Mucosa of descending colon (tissue), 3 donors: ENCODE data around the gene FABP3. TPM values are rescaled to one million over a fixed set of nuclear protein-coding genes. Genes with fewer than 3 reads are reported as not detected.

Experiments used
- ATAC-seq: fragments of 200-7000 bp; cut with Tn5 transposase; one replicate; pipeline ENCODE4 v1.9.1; 2020; ENCODE audit warnings: mild to moderate bottlenecking, moderate library complexity
- DNase-seq, 3 donors: peaks; one replicate each; pipeline ENCODE4 v3.0.0-alpha.2; 2020
- H3K36me3 ChIP-seq: fragments of 200-600 bp; one replicate; pipeline ENCODE4 v1.8.0; 2021; ENCODE audit warnings: low read depth, mild to moderate bottlenecking
- H3K4me1 ChIP-seq: fragments of 200-600 bp; one replicate; pipeline ENCODE4 v1.8.0; 2021; ENCODE audit warnings: low read depth, mild to moderate bottlenecking
- H3K4me3 ChIP-seq: fragments of 200-600 bp; one replicate; pipeline ENCODE4 v1.8.0; 2021; ENCODE audit warnings: mild to moderate bottlenecking
- H3K9me3 ChIP-seq: fragments of 200-600 bp; one replicate; pipeline ENCODE4 v1.8.0; 2021; ENCODE audit warnings: mild to moderate bottlenecking
- intact Hi-C, 2 donors: fragments of 100-400 bp; cut with DNase I in 1 of 2; cut with micrococcal nuclease in 1 of 2; formaldehyde crosslinking; loops; one replicate each; pipeline versions ENCODE4 v1.11.0 to v1.11.1; 2022; cut with DNase I, micrococcal nuclease
- total RNA-seq, 3 donors: library from RNA; stranded (reverse); fragmentation: NEBNext Ultra II Directional in 2 of 3; extraction: Animal tissue kit (Norgen Biotek cat#: 25700) in 2 of 3; gene quantifications; one replicate each; pipeline versions ENCODE4 v1.2.1 to v1.2.4, GENCODE V29; 2021 to 2023
- TF ChIP-seq, protein P1 (sequence below): fragments of 200-600 bp; IDR thresholded peaks from one replicate; pipeline ENCODE4 v1.8.0; 2022; ENCODE audit warnings: antibody characterized with exemption, mild to moderate bottlenecking
- donor health status: DM: no; HTN: no; CAD: no; lungs with moderate emphysema.
- donor health status: DM: no; HTN: no; CAD: no.
- donor health status: DM: no; HTN: yes; CAD: no.

Gene FABP3
- total RNA-seq, 3 donors from 2014 or later: 5.6 to 7.8 (median 7.1) TPM

DNA sequence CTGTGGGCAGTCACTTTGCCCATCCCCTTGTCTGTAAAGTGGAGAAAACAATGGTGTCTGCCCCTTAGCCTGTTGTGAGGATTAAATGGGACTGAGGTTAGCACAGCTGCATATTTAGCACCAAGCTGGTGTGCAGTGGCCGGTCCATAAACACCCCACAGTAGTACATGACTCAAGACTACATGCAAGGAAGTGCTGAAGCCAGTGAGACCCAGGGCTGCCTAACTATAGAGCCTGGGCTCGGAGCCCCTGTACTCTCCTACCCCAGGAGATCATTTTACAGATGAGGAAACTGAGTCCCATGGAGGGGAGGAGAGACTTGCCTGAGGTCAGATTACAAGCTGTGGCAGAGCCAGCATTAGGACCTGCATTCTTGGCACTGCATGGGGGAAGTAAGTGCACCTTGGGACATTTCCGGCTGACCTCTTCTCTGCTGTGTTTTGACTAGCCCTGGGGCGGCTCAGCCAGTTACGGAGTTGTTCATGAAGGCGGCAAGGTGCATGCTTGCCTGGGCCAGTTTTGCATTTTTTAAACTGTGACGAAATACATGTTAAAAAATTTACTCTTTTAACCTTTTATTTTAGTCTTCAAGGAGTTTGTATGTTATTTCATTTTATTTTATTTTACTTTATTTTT is 43.3 kb upstream of the FABP3 start:
- H3K4me1 ChIP-seq: peaks cover 12% of the 10 kb centered on the region
- intact Hi-C loops: no loop called here
- no peaks in the 10 kb centered on the region for H3K36me3 ChIP-seq
- H3K9me3 ChIP-seq: no peaks in the 10 kb centered on the region
- H3K4me3 ChIP-seq: no peak overlapping the region
- TF ChIP-seq, protein P1, sequence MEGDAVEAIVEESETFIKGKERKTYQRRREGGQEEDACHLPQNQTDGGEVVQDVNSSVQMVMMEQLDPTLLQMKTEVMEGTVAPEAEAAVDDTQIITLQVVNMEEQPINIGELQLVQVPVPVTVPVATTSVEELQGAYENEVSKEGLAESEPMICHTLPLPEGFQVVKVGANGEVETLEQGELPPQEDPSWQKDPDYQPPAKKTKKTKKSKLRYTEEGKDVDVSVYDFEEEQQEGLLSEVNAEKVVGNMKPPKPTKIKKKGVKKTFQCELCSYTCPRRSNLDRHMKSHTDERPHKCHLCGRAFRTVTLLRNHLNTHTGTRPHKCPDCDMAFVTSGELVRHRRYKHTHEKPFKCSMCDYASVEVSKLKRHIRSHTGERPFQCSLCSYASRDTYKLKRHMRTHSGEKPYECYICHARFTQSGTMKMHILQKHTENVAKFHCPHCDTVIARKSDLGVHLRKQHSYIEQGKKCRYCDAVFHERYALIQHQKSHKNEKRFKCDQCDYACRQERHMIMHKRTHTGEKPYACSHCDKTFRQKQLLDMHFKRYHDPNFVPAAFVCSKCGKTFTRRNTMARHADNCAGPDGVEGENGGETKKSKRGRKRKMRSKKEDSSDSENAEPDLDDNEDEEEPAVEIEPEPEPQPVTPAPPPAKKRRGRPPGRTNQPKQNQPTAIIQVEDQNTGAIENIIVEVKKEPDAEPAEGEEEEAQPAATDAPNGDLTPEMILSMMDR: no peak
- ATAC-seq (peak; percentile 42), DNase-seq (peak in 2 of 3 donors; percentile 61 to 74)

DNA sequence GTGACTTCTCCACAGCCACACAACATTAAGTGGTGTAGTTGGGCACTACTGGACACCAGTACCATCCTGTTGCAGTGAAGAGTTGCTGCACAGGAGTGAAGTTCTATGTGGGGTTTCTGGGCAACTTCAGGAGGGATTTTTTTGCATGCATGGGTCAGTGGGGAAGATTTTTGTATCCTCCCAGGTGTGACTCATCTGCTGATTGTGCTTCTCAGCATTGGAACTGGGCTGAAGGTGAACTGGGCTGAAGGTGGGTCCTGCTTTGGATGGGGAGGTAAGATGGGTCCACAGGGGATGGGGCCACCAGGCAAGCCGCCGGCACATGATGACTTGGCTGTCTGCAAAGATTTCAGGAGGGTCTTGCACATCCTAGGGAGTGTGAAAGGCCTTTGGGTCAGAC is 42.8 kb upstream of the FABP3 start:
- peaks cover 12% of the 10 kb centered on the region for H3K4me1 ChIP-seq
- intact Hi-C loops: no loop called here
- no peak overlapping the region for H3K4me3 ChIP-seq
- H3K9me3 ChIP-seq: no peaks in the 10 kb centered on the region
- no peak for ATAC-seq
- TF ChIP-seq, protein P1: no peak
- no peak for DNase-seq
- no peaks in the 10 kb centered on the region for H3K36me3 ChIP-seq

DNA sequence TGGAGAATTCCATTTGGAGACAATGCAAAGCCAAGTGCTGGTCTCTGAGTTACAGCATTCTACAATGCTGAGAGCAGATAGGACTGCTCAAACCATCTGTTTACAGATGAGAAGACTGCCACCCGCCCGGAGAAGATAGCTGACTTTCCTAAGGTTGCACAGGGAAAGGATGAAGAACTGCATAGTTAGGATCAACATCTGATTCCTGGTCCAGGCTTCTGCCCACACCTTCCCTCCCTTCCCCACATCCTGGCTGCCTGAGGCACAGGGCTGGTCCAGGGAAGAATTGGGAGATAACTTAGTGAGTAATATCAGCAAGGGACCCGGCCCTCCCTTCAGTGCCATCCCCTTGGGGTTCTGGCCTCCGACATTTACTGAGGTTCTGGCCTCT is 42.1 kb upstream of the FABP3 start:
- Histone ChIP-seq H3K9me3 (no peaks in the 10 kb centered on the region), H3K36me3 (no peaks in the 10 kb centered on the region), H3K4me1 (peaks cover 12% of the 10 kb centered on the region), H3K4me3 (no peak overlapping the region)
- DNase-seq (no peak), ATAC-seq (no peak)
- intact Hi-C loops: no loop called here
- TF ChIP-seq, protein P1: no peak

DNA sequence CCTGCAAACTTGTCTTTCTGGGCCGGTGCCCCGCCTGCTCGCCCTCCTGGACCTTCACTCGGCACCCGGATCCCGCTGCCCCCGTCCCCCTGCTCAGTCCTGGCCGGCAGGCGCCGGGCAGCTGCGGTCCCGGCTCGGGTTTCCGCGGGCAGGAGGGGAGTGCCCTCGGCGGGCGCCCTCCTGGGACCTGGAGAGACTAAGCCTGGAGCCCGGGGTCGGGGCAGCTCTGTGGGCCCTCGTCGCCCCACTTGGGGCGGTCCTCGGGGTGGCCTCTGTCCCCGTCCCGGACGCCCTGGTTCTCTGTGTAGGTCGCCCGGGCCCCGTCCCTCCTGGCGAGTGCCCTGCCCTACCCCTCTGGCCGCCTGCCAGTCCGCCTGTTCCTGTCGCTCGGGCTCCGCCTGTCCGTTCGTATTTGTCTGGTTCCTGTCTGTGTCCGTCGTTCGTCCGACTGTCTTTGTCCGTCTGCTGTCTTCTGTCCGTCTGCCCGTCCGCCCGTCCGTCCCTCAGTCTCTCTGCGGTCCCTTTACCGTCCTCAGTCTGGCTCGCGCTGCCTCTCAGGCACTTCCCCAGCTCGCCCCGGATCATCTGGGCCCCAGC is 40.6 kb upstream of the FABP3 start:
- H3K4me1 ChIP-seq: peaks cover 12% of the 10 kb centered on the region
- intact Hi-C loops: no loop called here
- TF ChIP-seq, protein P1: no peak
- DNase-seq: peak; percentile 91 to 94 (median 93)
- no peaks in the 10 kb centered on the region for H3K36me3 ChIP-seq
- peak; percentile 87 for ATAC-seq
- H3K9me3 ChIP-seq: no peaks in the 10 kb centered on the region
- H3K4me3 ChIP-seq: peak overlapping the region; percentile 87

DNA sequence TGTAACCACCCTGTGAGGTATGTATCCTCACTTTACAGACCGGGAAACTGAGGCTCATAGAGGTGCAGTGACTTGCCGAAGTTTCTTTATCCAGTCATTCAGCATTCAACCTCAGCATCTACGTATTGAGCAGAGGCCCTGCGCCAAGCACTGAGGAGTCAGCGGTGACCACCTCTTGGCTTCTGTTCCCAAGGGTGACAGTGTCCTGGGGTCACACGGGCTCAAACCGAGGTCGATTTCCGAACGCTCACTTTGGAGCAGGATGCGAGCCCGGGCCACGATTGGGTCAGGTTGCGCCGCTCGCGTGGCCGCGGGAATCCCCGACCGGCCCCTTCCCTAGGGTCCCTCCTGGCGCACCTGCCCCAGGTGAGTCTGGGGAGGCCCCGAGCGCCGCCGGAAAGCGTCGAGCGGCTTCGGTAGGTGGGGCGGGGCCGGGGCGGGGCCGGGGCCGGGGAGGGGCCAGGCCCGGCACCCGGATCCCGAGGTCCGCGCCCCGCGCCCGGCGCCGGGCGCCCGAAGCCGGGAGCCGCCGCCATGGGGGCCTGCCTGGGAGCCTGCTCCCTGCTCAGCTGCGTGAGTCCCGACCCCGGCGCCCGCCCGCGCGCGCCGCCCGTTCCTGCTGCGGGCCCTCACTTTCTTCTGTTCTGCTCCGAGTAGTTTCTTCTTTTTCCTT is 40.0 kb upstream of the FABP3 start, which contains the start of gene SERINC2:
Gene SERINC2, plus strand, starts transcription at position 482 of the 673 bp plus-strand sequence. Its CDS starts 53 bp downstream, at position 535.
- DNase-seq (peak; percentile 64 to 82 (median 65)), ATAC-seq (peak; percentile 82)
- TF ChIP-seq, protein P1: no peak
- intact Hi-C loops: no loop called here
- H3K9me3 ChIP-seq: no peaks in the 10 kb centered on the region
- H3K4me1 ChIP-seq: peaks cover 12% of the 10 kb centered on the region
- peak within 1 kb of the TSS; percentile 87 for H3K4me3 ChIP-seq
- H3K36me3 ChIP-seq: no peaks in the 10 kb centered on the region
